ENCODE results near the gene OXSR1.
"Not testable (repeated sequence)": the region's sequence is repeated elsewhere in the genome, so short reads cannot be mapped to it uniquely, and the experiment has no call there.

The OXSR1 gene

DNA sequence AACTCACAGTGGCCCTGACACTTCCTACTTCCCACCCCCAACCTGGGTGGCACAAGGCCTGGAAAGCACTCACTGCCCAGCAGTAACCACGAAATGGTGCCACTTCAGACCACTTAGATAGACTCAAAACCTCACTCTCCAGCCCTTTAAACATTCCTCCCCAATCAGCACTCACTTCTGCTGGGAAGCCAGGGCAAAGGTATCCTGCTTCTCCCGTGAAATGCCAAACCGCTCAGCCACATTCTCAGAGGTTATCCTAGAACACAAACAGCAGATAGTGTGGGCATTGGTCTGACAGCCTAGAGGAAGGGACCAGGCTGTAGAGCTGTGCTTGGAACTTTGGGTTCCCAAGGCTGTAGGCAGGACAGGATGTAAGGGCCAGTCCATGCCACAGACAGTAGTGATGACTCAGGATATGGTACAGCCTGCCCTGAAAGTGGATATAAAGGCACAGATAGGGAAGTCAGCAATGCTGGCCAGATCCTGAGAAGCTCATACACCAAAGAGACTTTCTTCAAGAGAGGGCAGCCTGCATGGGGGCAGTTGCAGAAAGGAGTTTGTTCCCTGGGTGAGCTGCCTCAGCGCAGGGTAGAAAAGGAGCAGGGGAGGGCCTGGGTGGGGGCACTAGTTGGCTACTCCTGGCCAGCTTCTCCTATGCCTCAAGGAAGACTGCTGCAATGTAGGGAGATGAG is 37.6 kb upstream of the OXSR1 start:
- DNase-seq (ENCODE audit: low read depth in 2 of 2) = no peak

- no peak for DNase-seq (ENCODE audit: low read depth in 2 of 2)
Measured at GRCh38 chr3:38128303-38128655, 37.1 kb upstream of the OXSR1 start.

GRCh38 chr3:38129058-38129457 is 36.3 kb upstream of the OXSR1 start:
- no peak for DNase-seq (ENCODE audit: low read depth in 2 of 2)

DNA sequence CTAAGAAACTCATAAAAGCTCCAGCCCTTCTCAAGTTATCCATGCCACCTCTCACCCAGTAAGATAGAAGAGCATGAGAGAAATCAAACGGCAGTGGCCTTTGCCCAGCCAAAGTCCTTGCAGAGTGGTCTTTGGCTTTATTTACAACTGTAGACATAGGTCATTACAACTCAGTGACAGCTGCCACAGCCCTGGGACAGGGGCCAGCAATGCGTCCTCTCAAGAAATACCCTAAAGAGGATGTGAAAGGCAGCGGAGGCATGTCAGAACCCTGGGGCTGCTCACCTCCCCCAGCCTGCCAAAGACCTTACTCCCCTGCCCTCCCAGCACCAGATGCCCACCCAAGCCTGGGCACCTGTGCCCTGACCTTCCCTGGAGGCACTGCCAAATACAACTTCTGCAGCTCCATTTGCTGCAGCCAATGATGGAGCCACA is 34.7 kb upstream of the OXSR1 start:
- no peak for DNase-seq (ENCODE audit: low read depth in 2 of 2)

DNA sequence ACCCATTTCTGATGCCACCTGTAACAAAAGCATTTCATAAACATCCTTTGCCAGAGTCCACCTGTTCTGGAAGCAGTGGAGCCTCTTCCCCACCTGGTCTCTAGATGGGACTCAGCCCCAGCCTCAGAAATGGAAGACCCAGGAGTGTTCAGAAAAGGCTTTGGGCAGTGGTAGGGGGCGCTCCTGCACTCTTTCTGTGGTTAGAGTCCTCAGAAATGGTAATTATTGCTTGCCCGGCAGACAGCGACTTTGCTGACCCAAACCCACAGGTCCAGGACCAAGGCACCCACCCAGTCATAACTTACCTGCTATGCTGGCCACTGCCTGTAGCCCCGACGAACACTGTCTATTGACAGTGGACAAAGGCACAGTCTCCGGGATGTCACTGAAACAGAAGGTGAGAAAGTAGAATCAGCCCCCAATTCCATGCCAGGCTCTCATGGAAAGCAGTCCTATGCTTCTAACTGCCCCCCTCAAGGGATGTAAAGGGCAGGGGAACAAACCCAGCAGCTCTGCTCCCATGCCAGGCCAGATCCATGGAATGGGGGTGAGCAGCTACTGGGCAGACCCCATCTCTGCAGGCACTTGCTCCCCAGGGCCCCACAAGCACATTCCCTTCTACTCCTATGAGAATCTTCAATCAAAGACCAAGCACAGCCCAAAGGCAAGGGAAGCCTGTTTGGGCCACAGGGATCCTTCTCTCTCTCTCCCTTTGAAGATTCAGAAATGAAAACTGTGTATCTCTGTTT is 33.5 kb upstream of the OXSR1 start:
- DNase-seq (ENCODE audit: low read depth in 2 of 2) = peak; percentile 23

GRCh38 chr3:38133209-38133556 is 32.2 kb upstream of the OXSR1 start:
- no peak for DNase-seq (ENCODE audit: low read depth in 2 of 2)

- DNase-seq (ENCODE audit: low read depth in 2 of 2) = no peak
Measured at GRCh38 chr3:38133557-38134405, 31.6 kb upstream of the OXSR1 start.

- not testable (repeated sequence) for DNase-seq (ENCODE audit: low read depth in 2 of 2)
Measured at GRCh38 chr3:38134517-38135143, 30.7 kb upstream of the OXSR1 start.

DNA sequence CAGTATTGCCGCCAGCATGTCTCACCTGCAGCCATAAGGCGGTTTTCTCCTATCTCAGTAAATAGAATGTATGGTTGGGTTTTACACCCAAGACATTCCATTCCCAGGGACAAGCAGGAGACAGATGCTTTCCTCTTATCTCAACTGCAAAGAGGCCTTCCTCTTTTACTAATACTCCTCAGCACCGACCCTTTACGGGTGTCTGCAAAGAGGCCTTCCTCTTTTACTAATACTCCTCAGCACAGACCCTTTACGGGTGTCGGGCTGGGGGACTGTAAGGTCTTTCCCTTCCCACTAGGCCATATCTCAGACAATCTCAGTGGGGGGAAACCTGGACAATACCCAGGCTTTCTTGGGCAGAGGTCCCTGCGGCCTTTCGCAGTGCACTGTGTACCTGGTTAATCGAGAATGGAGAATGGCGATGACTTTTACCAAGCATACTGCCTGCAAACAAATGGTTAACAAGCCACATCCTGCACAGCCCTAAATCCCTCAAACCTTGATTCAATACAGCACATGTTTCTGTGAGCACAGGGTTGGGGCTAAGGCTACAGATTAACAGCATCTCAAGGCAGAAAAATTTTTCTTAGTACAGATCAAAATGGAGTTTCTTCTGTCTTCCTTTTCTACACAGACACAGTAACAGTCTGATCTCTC is 29.6 kb upstream of the OXSR1 start:
- not testable (repeated sequence) for DNase-seq (ENCODE audit: low read depth in 2 of 2)

- DNase-seq (ENCODE audit: low read depth in 2 of 2) = no peak
Measured at GRCh38 chr3:38136393-38136776, 29.0 kb upstream of the OXSR1 start.

GRCh38 chr3:38136777-38137614 is 28.3 kb upstream of the OXSR1 start, which contains the start of gene ACAA1:
TSS of gene ACAA1 (minus strand) at chr3:38137127. CDS start at chr3:38137035, 92 bp downstream.
- DNase-seq (ENCODE audit: low read depth in 2 of 2) = peak; percentile 96 to 99

DNA sequence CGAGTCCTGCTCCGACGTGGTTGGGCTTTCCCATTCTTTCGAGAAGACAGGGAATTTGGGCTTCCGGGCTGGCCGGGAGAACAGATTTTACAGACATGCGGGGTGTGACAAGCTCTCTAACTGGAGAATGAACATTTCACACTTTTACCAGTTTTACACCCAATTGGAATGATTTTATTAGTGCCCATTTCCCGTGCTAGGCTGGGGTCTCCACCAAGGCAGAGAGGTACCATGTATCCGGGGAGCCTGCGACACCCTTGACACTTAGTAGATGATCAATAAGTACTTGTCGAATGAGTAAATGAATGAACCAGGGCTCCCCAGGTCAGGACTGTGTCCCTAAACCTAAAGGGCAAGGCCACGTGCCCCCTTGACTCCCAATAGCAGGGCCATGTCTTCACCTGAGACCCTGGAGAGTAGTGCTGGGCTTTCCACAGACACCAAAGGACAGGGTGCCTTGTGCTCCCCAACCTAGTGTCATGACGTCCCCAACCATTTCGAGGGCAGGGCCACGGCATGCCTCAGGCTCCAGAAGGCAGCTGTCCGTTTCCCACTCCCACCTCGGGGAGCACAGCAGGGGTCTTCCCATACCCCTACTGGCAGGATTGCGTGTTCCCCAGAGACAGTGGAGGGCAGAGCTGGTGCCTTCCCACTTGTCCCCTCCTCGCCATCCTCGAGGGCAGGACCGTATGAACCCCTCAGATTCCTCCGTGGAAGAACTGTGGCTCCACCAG is 27.6 kb upstream of the OXSR1 start:
- DNase-seq (ENCODE audit: low read depth in 2 of 2) = peak; percentile 12 to 16

GRCh38 chr3:38138349-38139190 is 26.8 kb upstream of the OXSR1 start, which contains the start of gene MYD88:
TSS of gene MYD88 (plus strand) at chr3:38138661. CDS start at chr3:38138701, 40 bp downstream.
- peak; percentile 76 to 79 for DNase-seq (ENCODE audit: low read depth in 2 of 2)

GRCh38 chr3:38139191-38139590 is 26.1 kb upstream of the OXSR1 start:
- DNase-seq (ENCODE audit: low read depth in 2 of 2) = no peak

DNA sequence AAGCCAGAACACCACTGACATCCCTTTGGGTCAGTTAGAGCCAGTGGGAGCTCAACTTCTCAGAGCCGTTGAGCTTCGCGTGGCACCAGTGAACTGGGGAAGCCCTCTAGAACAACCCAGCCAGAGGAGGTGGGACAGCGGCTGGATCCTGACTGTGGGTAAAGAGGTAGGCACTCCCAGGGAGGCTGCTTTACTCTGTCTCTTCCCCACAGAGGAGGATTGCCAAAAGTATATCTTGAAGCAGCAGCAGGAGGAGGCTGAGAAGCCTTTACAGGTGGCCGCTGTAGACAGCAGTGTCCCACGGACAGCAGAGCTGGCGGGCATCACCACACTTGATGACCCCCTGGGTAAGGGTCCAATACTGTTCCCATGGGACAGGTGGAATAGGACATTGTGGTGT is 25.7 kb upstream of the OXSR1 start:
- no peak for DNase-seq (ENCODE audit: low read depth in 2 of 2)

GRCh38 chr3:38140326-38141172 is 24.8 kb upstream of the OXSR1 start:
- no peak for DNase-seq (ENCODE audit: low read depth in 2 of 2)

DNA sequence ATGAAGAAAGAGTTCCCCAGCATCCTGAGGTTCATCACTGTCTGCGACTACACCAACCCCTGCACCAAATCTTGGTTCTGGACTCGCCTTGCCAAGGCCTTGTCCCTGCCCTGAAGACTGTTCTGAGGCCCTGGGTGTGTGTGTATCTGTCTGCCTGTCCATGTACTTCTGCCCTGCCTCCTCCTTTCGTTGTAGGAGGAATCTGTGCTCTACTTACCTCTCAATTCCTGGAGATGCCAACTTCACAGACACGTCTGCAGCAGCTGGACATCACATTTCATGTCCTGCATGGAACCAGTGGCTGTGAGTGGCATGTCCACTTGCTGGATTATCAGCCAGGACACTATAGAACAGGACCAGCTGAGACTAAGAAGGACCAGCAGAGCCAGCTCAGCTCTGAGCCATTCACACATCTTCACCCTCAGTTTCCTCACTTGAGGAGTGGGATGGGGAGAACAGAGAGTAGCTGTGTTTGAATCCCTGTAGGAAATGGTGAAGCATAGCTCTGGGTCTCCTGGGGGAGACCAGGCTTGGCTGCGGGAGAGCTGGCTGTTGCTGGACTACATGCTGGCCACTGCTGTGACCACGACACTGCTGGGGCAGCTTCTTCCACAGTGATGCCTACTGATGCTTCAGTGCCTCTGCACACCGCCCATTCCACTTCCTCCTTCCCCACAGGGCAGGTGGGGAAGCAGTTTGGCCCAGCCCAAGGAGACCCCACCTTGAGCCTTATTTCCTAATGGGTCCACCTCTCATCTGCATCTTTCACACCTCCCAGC is 24.0 kb upstream of the OXSR1 start:
- no peak for DNase-seq (ENCODE audit: low read depth in 2 of 2)
